H1 (cell line): ENCODE measurements around the gene SSC5D. TPM values are rescaled to one million over a fixed set of nuclear protein-coding genes. Genes with fewer than 3 reads are reported as not detected.

ENCODE experiments used
- CTCF ChIA-PET: fragments of 300-600 bp; sonication (Branson Sonifier 250); formaldehyde crosslinking; loops from one replicate; lab custom pipeline; 2021; ENCODE audit not compliant: partially characterized antibody; lab: Charles Lee
- POLR2A ChIA-PET: fragments of 300-600 bp; sonication (Branson Sonifier 250); formaldehyde crosslinking; loops from one replicate; lab custom pipeline; 2021; ENCODE audit warnings: inconsistent platforms; ENCODE audit not compliant: partially characterized antibody; lab: Charles Lee
- DNase-seq, 2 experiments: peaks; one replicate each; pipeline versions ENCODE4 v3.0.0 to v3.0.0-alpha.2; 2010 to 2022; ENCODE audit warnings: low spot score in 2 of 2, low read depth in 1 of 2, mixed read lengths in 1 of 2
- FAIRE-seq: peaks from 2 replicates; lab custom pipeline; 2011; peaks lifted over from hg19 to GRCh38; lab: Jason Lieb, UNC
- H2AFZ ChIP-seq: 2 replicates; pipeline ENCODE4 v1.8.1; 2012; ENCODE audit warnings: low read length, inconsistent platforms
- H2AK5ac ChIP-seq: 2 replicates; pipeline ENCODE4 v1.6.1; 2013; ENCODE audit warnings: low read depth, low read length
- H2BK120ac ChIP-seq: replicated peaks from 2 replicates; pipeline ENCODE3; 2013; ENCODE audit warnings: low read depth, low read length, inconsistent platforms
- H2BK12ac ChIP-seq: 2 replicates; pipeline ENCODE4 v1.6.1; 2013; ENCODE audit warnings: low read depth, low read length
- H2BK15ac ChIP-seq: 2 replicates; pipeline ENCODE4 v1.6.1; 2013; ENCODE audit warnings: low read length
- H2BK20ac ChIP-seq: 2 replicates; pipeline ENCODE4 v1.6.1; 2013; ENCODE audit warnings: low read length
- H2BK5ac ChIP-seq: 2 replicates; pipeline ENCODE4 v1.6.1; 2013; ENCODE audit warnings: low read depth, low read length
- H3K14ac ChIP-seq: 2 replicates; pipeline ENCODE4 v1.6.1; 2013; ENCODE audit warnings: inconsistent platforms; ENCODE audit not compliant: insufficient read length
- H3K18ac ChIP-seq: 2 replicates; pipeline ENCODE4 v1.6.1; 2013; ENCODE audit warnings: low read length; ENCODE audit errors: extremely low read depth
- H3K23ac ChIP-seq: 2 replicates; pipeline ENCODE4 v1.6.1; 2013; ENCODE audit warnings: inconsistent platforms; ENCODE audit not compliant: insufficient read length
- H3K23me2 ChIP-seq: 2 replicates; pipeline ENCODE4 v1.6.1; 2013; ENCODE audit warnings: low read depth, low read length
- H3K27ac ChIP-seq: 2 replicates; pipeline ENCODE4 v1.6.1; 2011; ENCODE audit warnings: low read depth, low read length, inconsistent platforms
- H3K27me3 ChIP-seq, 4 experiments: replicated peaks in 1 of 4; 1 replicate in 1 of 4; 2 replicates in 3 of 4; pipeline versions ENCODE4 v1.6.1 to v1.8.1; 2011 to 2013; ENCODE audit warnings: low read length in 3 of 4, mild to moderate bottlenecking in 3 of 4, inconsistent platforms in 2 of 4, mixed read lengths in 2 of 4, moderate library complexity in 1 of 4; ENCODE audit not compliant: control insufficient read depth in 3 of 4, insufficient read depth in 3 of 4; ENCODE audit errors: extremely low read depth in 1 of 4
- H3K36me3 ChIP-seq, 4 experiments: 2 replicates each; pipeline versions ENCODE4 v1.6.1 to v1.8.1; 2011 to 2013; ENCODE audit warnings: mild to moderate bottlenecking in 4 of 4, low read length in 3 of 4, moderate library complexity in 2 of 4, control low read depth in 1 of 4, inconsistent platforms in 1 of 4; ENCODE audit not compliant: insufficient read depth in 4 of 4, control insufficient read depth in 2 of 4
- H3K4ac ChIP-seq: replicated peaks from 2 replicates; pipeline ENCODE3; 2013; ENCODE audit warnings: low read length, low read depth, mixed read lengths, inconsistent platforms; ENCODE audit not compliant: insufficient read length
- H3K4me1 ChIP-seq, 4 experiments: replicated peaks in 1 of 4; 1 replicate in 1 of 4; 2 replicates in 3 of 4; pipeline versions ENCODE4 v1.6.1 to v1.8.1; 2011 to 2013; ENCODE audit warnings: low read length in 3 of 4, inconsistent platforms in 2 of 4, mixed read lengths in 1 of 4; ENCODE audit not compliant: insufficient read depth in 4 of 4, control insufficient read depth in 3 of 4
- H3K4me2 ChIP-seq, 2 experiments: 2 replicates each; pipeline versions ENCODE4 v1.6.1 to v1.8.1; 2011 to 2013; ENCODE audit warnings: low read depth in 2 of 2, low read length in 2 of 2, control low read depth in 1 of 2, inconsistent platforms in 1 of 2, mild to moderate bottlenecking in 1 of 2; ENCODE audit not compliant: insufficient read depth in 1 of 2
- H3K4me3 ChIP-seq, 4 experiments: fragments of 200-600, 300-600 bp in 1 of 4; sonication (generic), shearing (Covaris generic), sonication (Bioruptor Twin) in 1 of 4; 2 replicates each; pipeline versions ENCODE4 v1.5.1 to v1.8.1; 2011 to 2016; ENCODE audit warnings: low read length in 4 of 4, low read depth in 3 of 4, control low read depth in 2 of 4, inconsistent platforms in 2 of 4, mild to moderate bottlenecking in 2 of 4, mixed read lengths in 1 of 4, moderate library complexity in 1 of 4; ENCODE audit not compliant: insufficient read depth in 2 of 4; ENCODE audit errors: extremely low read depth in 1 of 4
- H3K56ac ChIP-seq: replicated peaks from 2 replicates; pipeline ENCODE3; 2013; ENCODE audit warnings: low read depth, mild to moderate bottlenecking, mixed read lengths, low read length, inconsistent platforms; ENCODE audit not compliant: insufficient read length
- H3K79me1 ChIP-seq: 2 replicates; pipeline ENCODE4 v1.6.1; 2013; ENCODE audit warnings: low read depth, low read length, control low read depth
- H3K79me2 ChIP-seq, 2 experiments: 2 replicates each; pipeline versions ENCODE4 v1.6.1 to v1.8.1; 2012 to 2013; ENCODE audit warnings: low read length in 2 of 2, mild to moderate bottlenecking in 2 of 2, inconsistent platforms in 1 of 2; ENCODE audit not compliant: insufficient read depth in 2 of 2, control insufficient read depth in 1 of 2
- H3K9ac ChIP-seq, 4 experiments: replicated peaks in 1 of 4; 1 replicate in 1 of 4; 2 replicates in 3 of 4; pipeline versions ENCODE4 v1.6.1 to v1.8.1; 2011 to 2013; ENCODE audit warnings: low read depth in 3 of 4, low read length in 3 of 4, control low read depth in 2 of 4, mild to moderate bottlenecking in 2 of 4, moderate library complexity in 2 of 4, inconsistent platforms in 1 of 4; ENCODE audit errors: extremely low read depth in 1 of 4
- H3K9me3 ChIP-seq, 2 experiments: 2 replicates each; pipeline versions ENCODE4 v1.6.1 to v1.8.1; 2012 to 2013; ENCODE audit warnings: mild to moderate bottlenecking in 2 of 2, moderate library complexity in 2 of 2, control low read depth in 1 of 2, inconsistent platforms in 1 of 2, low read depth in 1 of 2, low read length in 1 of 2, mixed read lengths in 1 of 2; ENCODE audit not compliant: insufficient read depth in 2 of 2
- H4K20me1 ChIP-seq, 2 experiments: replicated peaks in 1 of 2; 2 replicates each; pipeline versions ENCODE3 to v1.8.1; 2011 to 2013; ENCODE audit warnings: inconsistent platforms in 2 of 2, low read length in 2 of 2, mild to moderate bottlenecking in 1 of 2; ENCODE audit not compliant: insufficient read depth in 2 of 2, control insufficient read depth in 1 of 2
- H4K5ac ChIP-seq: 2 replicates; pipeline ENCODE4 v1.6.1; 2013; ENCODE audit warnings: low read length, low read depth, mixed read lengths, inconsistent platforms; ENCODE audit not compliant: insufficient read length
- H4K8ac ChIP-seq: 2 replicates; pipeline ENCODE4 v1.8.0; 2013; ENCODE audit warnings: mild to moderate bottlenecking, moderate library complexity, low read length, inconsistent platforms; ENCODE audit not compliant: insufficient read depth; ENCODE audit errors: extremely low read depth
- H4K91ac ChIP-seq: replicated peaks from 2 replicates; pipeline ENCODE3; 2013; ENCODE audit warnings: low read length, mixed read lengths, inconsistent platforms; ENCODE audit not compliant: insufficient read length
- ASH2L ChIP-seq: fragments of 200-600, 300-600 bp; sonication (generic); IDR thresholded peaks from one replicate; pipeline ENCODE4 v1.7.1; 2017; ENCODE audit warnings: low read length
- CREB1 ChIP-seq: IDR thresholded peaks from 2 replicates; pipeline ENCODE4 v1.6.1; 2012; ENCODE audit warnings: inconsistent platforms
- E2F6 ChIP-seq: IDR thresholded peaks from 2 replicates; pipeline ENCODE4 v1.6.1; 2012; ENCODE audit warnings: inconsistent platforms
- EP300 ChIP-seq, 2 experiments: IDR thresholded peaks; 1 replicate in 1 of 2; 2 replicates in 1 of 2; pipeline ENCODE4 v1.6.1; 2011 to 2012; ENCODE audit warnings: low read depth in 2 of 2, low read length in 2 of 2, mild to moderate bottlenecking in 2 of 2, borderline replicate concordance in 1 of 2, inconsistent platforms in 1 of 2, moderate library complexity in 1 of 2
- GTF2F1 ChIP-seq: IDR thresholded peaks from 2 replicates; pipeline ENCODE4 v1.6.1; 2012; ENCODE audit warnings: low read depth, low read length, improper control_type of control experiment, borderline replicate concordance
- NANOG ChIP-seq: IDR thresholded peaks from 2 replicates; pipeline ENCODE4 v1.6.1; 2011; ENCODE audit warnings: low read length, low read depth, mild to moderate bottlenecking, inconsistent platforms; ENCODE audit not compliant: insufficient read depth, poor library complexity, severe bottlenecking
- RFX5 ChIP-seq: IDR thresholded peaks from 2 replicates; pipeline ENCODE4 v1.6.1; 2011; ENCODE audit warnings: low read depth, low read length, improper control_type of control experiment, borderline replicate concordance
- SAP30 ChIP-seq: fragments of 300-600 bp; sonication (generic); IDR thresholded peaks from 2 replicates; pipeline ENCODE4 v1.7.1; 2012; ENCODE audit warnings: low read length, moderate library complexity, mild to moderate bottlenecking, inconsistent platforms; ENCODE audit not compliant: insufficient read depth, insufficient replicate concordance
- SIRT6 ChIP-seq: IDR thresholded peaks from one replicate; pipeline ENCODE4 v1.7.1; 2012; ENCODE audit warnings: low read length, inconsistent platforms
- SP2 ChIP-seq: IDR thresholded peaks from 2 replicates; pipeline ENCODE4 v1.6.1; 2012; ENCODE audit warnings: mild to moderate bottlenecking, low read length, inconsistent platforms
- TAF7 ChIP-seq: optimal IDR thresholded peaks from 2 replicates; pipeline ENCODE3; 2011; ENCODE audit warnings: low read depth, mild to moderate bottlenecking, inconsistent platforms, low read length, moderate library complexity, borderline replicate concordance
- TCF12 ChIP-seq: IDR thresholded peaks from 2 replicates; pipeline ENCODE4 v1.6.1; 2011; ENCODE audit warnings: low read depth, mild to moderate bottlenecking, low read length
- TEAD4 ChIP-seq: IDR thresholded peaks from 2 replicates; pipeline ENCODE4 v1.6.1; 2012; ENCODE audit warnings: low read depth, low read length, inconsistent platforms, mixed read lengths
- YY1 ChIP-seq: IDR thresholded peaks from 2 replicates; pipeline ENCODE4 v1.6.1; 2011; ENCODE audit warnings: low read depth, mild to moderate bottlenecking, low read length
- WGBS, 2 experiments: shearing (Covaris generic) in 1 of 2; methylation state at CpG; one replicate each; pipeline versions ENCODE4 v1.1.6 to v1.1.7; 2013 to 2015; ENCODE audit warnings: low lambda C conversion rate in 2 of 2, mixed read lengths in 2 of 2, inconsistent platforms in 1 of 2, low coverage in 1 of 2, missing lambda C conversion rate in 1 of 2; ENCODE audit not compliant: insufficient replicate concordance in 2 of 2, insufficient coverage in 1 of 2, insufficient read length in 1 of 2; ENCODE audit errors: extremely low coverage in 1 of 2, missing lambda C conversion rate in 1 of 2; 5-methylcytosine and 5-hydroxymethylcytosine counted together
- polyA plus RNA-seq, 7 experiments: library from polyadenylated mRNA; depleted of rRNA in 3 of 7; stranded (reverse) in 5 of 7; unstranded in 2 of 7; fragments of >200 nt in 5 of 7; fragments of 200-250 nt in 2 of 7; gene quantifications; 1 replicate in 5 of 7; 2 replicates in 1 of 7; 4 replicates in 1 of 7; pipeline versions ENCODE4 v1.2.1 to v1.2.3, GENCODE V29; 2011 to 2013; ENCODE audit warnings: missing spikeins in 2 of 7, mixed read lengths in 2 of 7
- total RNA-seq: library from RNA; stranded (reverse); fragmentation: NEBNext Ultra II Directional; extraction: Animal tissue kit (Norgen Biotek cat#: 25700); gene quantifications from 2 replicates; pipeline ENCODE4 v1.2.1, GENCODE V29; 2021

Gene SSC5D
- total and polyA plus RNA-seq, 2 of the 8 experiments (the other 6 are each of a cell fraction or from before 2014, with no cell fraction given) = 0.39 to 1.7 TPM

GRCh38 chr19:55504981-55505380 is 16.7 kb downstream of the SSC5D start:
- H3K23ac ChIP-seq = no peak overlapping the region
- no peak overlapping the region for H4K91ac ChIP-seq
- H4K8ac ChIP-seq = no peak overlapping the region
- peaks cover 11 to 23% (median 17%) of the 10 kb centered on the region in 4 experiments for H3K27me3 ChIP-seq
- 82% methylated on average over 11 of the region's 11 CpGs; no CpG with 5 or more reads in 1 of the 2 experiments for WGBS, 2 experiments
- H3K79me1 ChIP-seq = no peaks in the 10 kb centered on the region
- no peak overlapping the region for H2BK12ac ChIP-seq
- peaks cover 0 to 3% (median 0%) of the 10 kb centered on the region in 4 experiments; a peak in 1 of 8 replicates for H3K36me3 ChIP-seq
- CTCF ChIA-PET = interaction anchor here (0.6 to 2.7 kb wide), 26 partner anchors 8 to 300 kb away, joined by 3 to 31 read pairs (median 7); partner anchors contain the start of genes NAT14 and ZNF628
- no peak overlapping the region for H3K4me3 ChIP-seq
- no peak overlapping the region for H3K18ac ChIP-seq
- no peak overlapping the region for H2AFZ ChIP-seq
- H3K27ac ChIP-seq = no peak overlapping the region
- H3K9me3 ChIP-seq = peaks cover 8 to 9% of the 10 kb centered on the region in 2 experiments; a peak in 3 of 4 replicates
- H2AK5ac ChIP-seq = no peak overlapping the region
- H3K79me2 ChIP-seq = no peaks in the 10 kb centered on the region
- no peak overlapping the region for H3K14ac ChIP-seq
- no peak overlapping the region for H2BK15ac ChIP-seq
- no peak for DNase-seq
- POLR2A ChIA-PET = interaction anchor here (1.3 to 2.6 kb wide), 3 partner anchors 20 to 98 kb away, joined by 4 to 15 read pairs (median 5); partner anchors contain the start of genes FIZ1, NAT14 and UBE2S
- H2BK5ac ChIP-seq = no peak overlapping the region
- H2BK20ac ChIP-seq = no peak overlapping the region
- no peak for FAIRE-seq
- no peak overlapping the region for H4K5ac ChIP-seq
- H3K56ac ChIP-seq = no peak overlapping the region
- no peak overlapping the region for H3K4ac ChIP-seq
- H3K23me2 ChIP-seq = no peaks in the 10 kb centered on the region
- H2BK120ac ChIP-seq = no peak overlapping the region
- H3K4me2 ChIP-seq = no peak overlapping the region
- no peaks in the 10 kb centered on the region for H3K4me1 ChIP-seq
- no peaks in the 10 kb centered on the region for H4K20me1 ChIP-seq
- no peak overlapping the region for H3K9ac ChIP-seq
- TF ChIP-seq E2F6 (no peak), YY1 (no peak), RFX5 (no peak), EP300 (IDR thresholded peaks at IDR 0.05; ENCODE audit: borderline replicate concordance in 1 of 2, low read depth in 2 of 2, low read length in 2 of 2) (no peak), TAF7 (no peak), TCF12 (no peak), CREB1 (no peak), ASH2L (no peak), NANOG (no peak), GTF2F1 (no peak), TEAD4 (no peak), SIRT6 (no peak), SAP30 (no peak), SP2 (no peak)
